Spleen (tissue), 7 donors: Measurements from ENCODE around the gene FAM47A.

Experiments used
- CTCF ChIP-seq, 11 experiments: fragments of 200-600 bp in 7 of 11; fragments of 450-650 bp in 4 of 11; sonication (generic) in 4 of 11; IDR thresholded peaks in 8 of 11; conservative IDR thresholded peaks in 3 of 11; 1 replicate in 7 of 11; 2 replicates in 4 of 11; pipeline versions ENCODE4 v1.4.0 to v1.8.0; 2016 to 2021; ENCODE audit warnings: antibody characterized with exemption in 11 of 11, inconsistent platforms in 4 of 11, mild to moderate bottlenecking in 1 of 11
- POLR2A ChIP-seq, 3 donors: fragments of 450-650 bp; IDR thresholded peaks; one replicate each; pipeline ENCODE4 v1.5.1; 2017; ENCODE audit warnings: antibody characterized with exemption in 3 of 3, mild to moderate bottlenecking in 1 of 3
- POLR2AphosphoS5 ChIP-seq, 3 donors: sonication (generic); formaldehyde crosslinking; IDR thresholded peaks; one replicate each; pipeline ENCODE4 v1.5.1; 2017; ENCODE audit warnings: antibody characterized with exemption in 3 of 3
- donor health status: DM: no; HTN: no; CAD: no; lungs with moderate emphysema.
- donor health status: DM: no; HTN: no; CAD: no.
- donor health status: DM: no; HTN: no; CAD: no.

DNA sequence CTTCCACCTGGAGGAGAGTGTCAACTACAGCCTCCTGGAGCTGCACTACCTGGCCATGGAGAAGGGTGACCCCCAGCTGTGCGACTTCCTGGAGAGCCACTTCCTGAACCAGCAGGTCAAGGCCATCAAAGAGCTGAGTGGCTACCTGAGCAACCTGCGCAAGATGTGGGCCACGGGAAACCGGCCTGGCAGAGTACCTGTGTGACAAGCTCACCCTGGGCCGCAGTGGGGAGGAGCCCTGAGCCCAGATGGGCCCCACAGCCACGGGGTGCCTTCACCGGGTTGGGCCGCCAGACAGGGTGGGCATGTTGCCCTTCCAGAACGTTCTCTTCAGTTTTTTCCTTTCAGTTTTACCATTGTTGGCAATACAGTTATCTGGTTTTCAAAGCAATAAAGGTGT lies 15.2 kb upstream of the FAM47A start:
- TF ChIP-seq POLR2AphosphoS5 (IDR thresholded peaks at IDR 0.05) (no peak), CTCF (IDR thresholded peaks at IDR 0.05 in 8 of 11, conservative IDR thresholded peaks at IDR 0.05 in 3 of 11) (no peak), POLR2A (IDR thresholded peaks at IDR 0.05) (no peak)
